Lower leg skin (tissue), 3 donors: ENCODE results near the gene FTO.

Source experiments
- CTCF ChIP-seq, 3 donors: fragments of 450-650 bp; IDR thresholded peaks; one replicate each; pipeline ENCODE4 v1.5.1; 2016; ENCODE audit warnings: antibody characterized with exemption in 3 of 3, mild to moderate bottlenecking in 3 of 3, moderate library complexity in 2 of 3
- POLR2A ChIP-seq, 2 donors: fragments of 450-650 bp; IDR thresholded peaks; one replicate each; pipeline ENCODE4 v1.6.1; 2016 to 2017; ENCODE audit warnings: antibody characterized with exemption in 2 of 2, mild to moderate bottlenecking in 1 of 2, moderate library complexity in 1 of 2

- TF ChIP-seq POLR2A (IDR thresholded peaks at IDR 0.05): no peak
- no peak for TF ChIP-seq CTCF (IDR thresholded peaks at IDR 0.05)
Measured at GRCh38 chr16:53870831-53871230, 166.9 kb downstream of the FTO start.
